ENCODE data around the gene TEN1. TPM values are rescaled to one million over a fixed set of nuclear protein-coding genes. Genes with fewer than 3 reads are reported as not detected.

Gene TEN1
- total and polyA plus RNA-seq, 9 of the 15 experiments (the other 6 are each of a cell fraction or from before 2014, with no cell fraction given): 1.3 to 25.7 (median 10.1) TPM

- TF ChIP-seq ZNF121 (CRISPR knock-in tag; conservative IDR thresholded peaks at IDR 0.05) (no peak), POLR2B (IDR thresholded peaks at IDR 0.05; ENCODE audit: low read depth, partially characterized antibody) (no peak), SNAPC5 (CRISPR knock-in tag; IDR thresholded peaks at IDR 0.05) (no peak)
Measured at GRCh38 chr17:75976175-75976848, 2.7 kb upstream of the TEN1 start (continued).

- Histone ChIP-seq H3K27me3 (ENCODE audit: control insufficient read depth in 2 of 2, insufficient read depth in 2 of 2, low read length in 2 of 2) (no peaks in the 10 kb centered on the region), H3K4me2 (ENCODE audit: insufficient read depth, low read length) (peak overlapping the region; percentile 96), H3K27ac (ENCODE audit: extremely low read depth, low read depth, low read length) (peak overlapping the region; percentile 78), H2AFZ (ENCODE audit: low read depth, low read length) (peak overlapping the region; percentile 95), H3K9me3 (replicated peaks; ENCODE audit: control insufficient read depth, insufficient read depth, low read depth, low read length) (no peaks in the 10 kb centered on the region), H3K4me3 (peak overlapping the region; percentile 67), H3K9ac (ENCODE audit: insufficient read depth in 1 of 2, low read depth in 2 of 2, low read length in 2 of 2) (peak overlapping the region; percentile 79 to 96), H3K79me2 (ENCODE audit: control insufficient read depth, insufficient read depth, low read length) (peaks cover 38% of the 10 kb centered on the region), H4K20me1 (replicated peaks; ENCODE audit: control insufficient read depth, insufficient read depth, low read length) (no peaks in the 10 kb centered on the region), H3K9me1 (ENCODE audit: control insufficient read depth, insufficient read depth, low read length) (no peaks in the 10 kb centered on the region), H3K4me1 (replicated peaks in 1 of 2; ENCODE audit: control insufficient read depth in 2 of 2, insufficient read depth in 2 of 2, low read length in 2 of 2) (peaks cover 34 to 43% of the 10 kb centered on the region in 2 experiments), H3K36me3 (ENCODE audit: control insufficient read depth, insufficient read depth, low read length) (no peaks in the 10 kb centered on the region; the same call in 2 of the 3 replicates)
- under 1% methylated on average over 19 of the region's 19 CpGs for WGBS (ENCODE audit: insufficient coverage, low coverage, missing lambda C conversion rate)
- DNase-seq (ENCODE audit: extremely low read depth in 1 of 4, low spot score in 3 of 4): no peak
- ChIA-PET POLR2A (interaction anchor here (0.7 to 1.5 kb wide), 5 partner anchors 10 to 115 kb away, joined by 3 to 5 read pairs (median 3); no protein-coding TSS in a partner anchor), CTCF (ENCODE audit: low intra/inter-chr PET ratio) (no interaction called here)
- BruUV-seq (replicated peaks): TSS peak; percentile 90
- peak; percentile 26 for ATAC-seq
- no peak for FAIRE-seq
- in situ Hi-C loops (cut with MboI): no loop called here
- intact Hi-C loops (cut with micrococcal nuclease): loop anchor here (5.0 to 10.0 kb wide), 2 partner anchors 37 to 195 kb away; partner anchors contain the start of genes FBF1 and UNK
- TF ChIP-seq TCF7L2 (IDR thresholded peaks at IDR 0.05; ENCODE audit: low read depth, low read length): no peak
- TF ChIP-seq PRDM10 (IDR thresholded peaks at IDR 0.05; ENCODE audit: partially characterized antibody): peak; percentile 46
- peak; percentile 6 for TF ChIP-seq KDM5B (IDR thresholded peaks at IDR 0.05; ENCODE audit: insufficient replicate concordance, low read depth, low read length)
- TF ChIP-seq POLR2AphosphoS5 (IDR thresholded peaks at IDR 0.05; ENCODE audit: control insufficient read depth, insufficient read depth, low read depth, low read length): no peak
- TF ChIP-seq ZC3H11A (IDR thresholded peaks at IDR 0.05; ENCODE audit: low read depth, low read length): no peak
- no peak for TF ChIP-seq POLR2AphosphoS2 (IDR thresholded peaks at IDR 0.05; ENCODE audit: low read length)
- 0 out of 2 replicates have a peak, but pooled peaks have one; percentile 40 for TF ChIP-seq ETV1 (tag; conservative IDR thresholded peaks at IDR 0.05; ENCODE audit: low read depth)
- TF ChIP-seq THAP12 (CRISPR knock-in tag; IDR thresholded peaks at IDR 0.05): peak; percentile 33; the same call in 1 of the 2 replicates
- no peak for TF ChIP-seq ZEB2 (IDR thresholded peaks at IDR 0.05)
- no peak for TF ChIP-seq C11orf30 (IDR thresholded peaks at IDR 0.05; ENCODE audit: low read depth)
- TF ChIP-seq RUNX1 (IDR thresholded peaks at IDR 0.05; ENCODE audit: low read depth): no peak
- 0 out of 2 replicates have a peak, but pooled peaks have one; percentile 45 for TF ChIP-seq BRD4 (IDR thresholded peaks at IDR 0.05)
Measured at GRCh38 chr17:75979705-75980187, 706 bp downstream of the TEN1 start.
